AML-193 (cell line): Measurements from ENCODE around the gene PDE2A.

Experiments
- DNase-seq, 2 experiments: peaks; one replicate each; lab custom pipeline; 2025; lab: John Stamatoyannopoulos, UW

Gene PDE2A

GRCh38 chr11:72673943-72674828 lies at the start of gene PDE2A:
PDE2A (minus strand) TSS chr11:72674422; CDS start chr11:72674207, 215 bp downstream.
- no peak for DNase-seq

DNA sequence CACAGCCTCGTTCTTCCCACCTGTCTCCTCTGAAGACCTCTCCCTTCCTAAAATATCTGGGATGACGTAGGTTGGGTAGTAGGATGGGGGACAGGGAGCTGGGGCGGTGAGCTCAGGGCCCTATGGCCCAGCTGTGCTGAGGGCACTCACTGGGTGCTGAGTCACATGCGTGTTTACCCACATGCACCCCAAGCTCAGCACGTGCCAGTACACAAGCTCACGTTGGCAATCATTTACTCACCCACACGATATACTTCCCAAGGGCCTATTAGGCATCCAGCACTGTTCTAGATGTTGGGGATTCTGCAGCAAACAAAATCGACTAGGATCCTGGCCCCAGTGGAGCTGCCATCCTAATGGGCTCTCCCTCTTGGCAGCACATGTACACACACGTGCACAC lies 49.3 kb upstream of the PDE2A start:
- no peak for DNase-seq

DNA sequence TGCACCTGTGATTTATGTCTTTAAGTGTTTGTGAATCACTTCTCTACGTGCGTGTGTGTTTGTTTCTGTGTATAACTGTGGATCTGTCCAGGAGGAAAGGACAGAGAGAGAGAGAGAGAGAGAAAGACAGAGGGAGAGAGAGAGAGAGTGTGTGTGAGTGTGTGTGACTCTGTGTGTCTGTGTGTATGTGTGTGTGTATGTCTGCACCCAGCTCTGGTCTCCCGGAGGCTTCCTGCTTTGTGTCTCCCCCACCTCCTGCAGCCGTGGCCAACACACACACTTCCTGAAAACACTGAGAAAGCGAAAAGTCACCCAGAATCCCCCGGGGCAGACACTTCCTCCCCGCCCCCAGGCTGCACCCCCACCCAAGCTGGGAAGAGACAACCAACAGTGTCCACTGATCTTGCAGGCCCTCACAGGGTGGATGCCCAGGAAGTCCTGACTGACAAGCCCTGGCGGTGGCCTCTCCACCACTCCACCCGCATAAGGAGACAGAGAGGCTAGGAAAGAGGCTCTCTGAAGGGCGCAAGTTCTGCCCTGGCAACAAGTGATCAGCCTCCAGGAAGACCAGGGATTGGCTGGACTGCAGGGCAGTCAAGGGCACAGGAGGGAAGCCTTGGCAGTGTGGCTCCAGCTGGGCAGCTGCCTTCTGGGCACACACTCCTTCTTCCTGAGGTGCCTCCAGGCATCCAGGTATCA lies 48.0 kb upstream of the PDE2A start:
- peak; percentile 92 to 94 for DNase-seq

- no peak for DNase-seq
Measured at GRCh38 chr11:72721689-72722049, 47.4 kb upstream of the PDE2A start.

DNA sequence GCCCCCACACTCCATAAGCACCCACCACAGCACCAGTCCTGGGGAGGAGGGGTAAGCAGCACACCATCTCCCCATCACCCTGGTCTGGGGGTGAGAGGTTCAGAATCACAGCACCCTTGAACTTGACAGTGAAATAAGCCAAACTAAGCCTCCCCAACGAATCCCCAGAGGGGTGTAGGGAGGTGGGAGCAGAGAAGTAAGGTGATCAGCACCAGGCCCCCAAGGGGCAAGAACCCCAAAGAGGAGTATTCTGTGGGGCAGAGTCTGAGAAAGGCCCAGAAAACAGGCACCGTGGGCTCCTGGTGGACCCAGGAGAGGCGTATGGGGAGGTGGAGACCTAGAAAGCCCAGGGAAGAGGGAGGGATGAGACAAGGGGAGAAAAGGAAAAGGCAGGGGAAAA lies 47.1 kb upstream of the PDE2A start:
- DNase-seq = no peak

DNA sequence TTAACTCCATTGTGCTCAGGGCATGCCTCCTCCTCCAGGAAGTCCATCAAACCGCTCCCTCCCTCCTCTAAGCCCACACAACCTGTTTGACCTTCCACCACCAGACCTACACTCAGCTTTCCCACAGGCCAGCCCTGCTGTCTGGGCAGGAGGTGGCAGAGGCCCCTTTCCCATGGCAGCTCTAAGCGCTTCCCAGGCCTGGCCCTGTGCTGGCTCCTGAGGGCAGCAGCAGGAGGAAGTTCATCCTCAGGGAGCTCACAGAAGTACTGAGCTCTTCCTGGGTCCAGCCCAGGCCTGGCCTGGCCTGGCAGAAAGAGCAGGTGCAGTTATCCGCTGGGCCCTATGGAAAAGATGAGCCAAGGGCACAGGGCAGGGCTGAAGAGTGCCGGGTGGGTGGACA lies 46.6 kb upstream of the PDE2A start:
- DNase-seq = no peak

DNA sequence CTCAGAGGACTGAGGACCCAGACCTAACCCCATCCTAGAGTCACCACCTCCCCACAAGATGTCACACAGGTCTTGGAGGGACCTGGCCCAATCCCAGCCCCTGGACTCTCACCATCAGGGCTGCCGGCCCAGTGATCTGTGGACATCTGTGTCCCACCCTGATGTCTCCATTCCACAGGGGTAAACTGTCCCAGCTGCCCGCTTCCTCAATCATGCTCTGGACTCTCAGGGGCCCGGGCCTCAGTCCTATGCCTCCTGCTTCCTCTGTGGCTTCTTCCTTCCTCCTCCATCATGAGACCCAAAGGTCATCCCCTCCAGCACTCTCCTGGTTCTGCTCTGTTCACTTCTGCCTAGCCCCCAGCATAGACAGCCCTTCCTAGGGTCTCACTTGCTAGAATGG lies 45.8 kb upstream of the PDE2A start:
- DNase-seq = peak in 1 of 2 experiments; percentile 14

DNA sequence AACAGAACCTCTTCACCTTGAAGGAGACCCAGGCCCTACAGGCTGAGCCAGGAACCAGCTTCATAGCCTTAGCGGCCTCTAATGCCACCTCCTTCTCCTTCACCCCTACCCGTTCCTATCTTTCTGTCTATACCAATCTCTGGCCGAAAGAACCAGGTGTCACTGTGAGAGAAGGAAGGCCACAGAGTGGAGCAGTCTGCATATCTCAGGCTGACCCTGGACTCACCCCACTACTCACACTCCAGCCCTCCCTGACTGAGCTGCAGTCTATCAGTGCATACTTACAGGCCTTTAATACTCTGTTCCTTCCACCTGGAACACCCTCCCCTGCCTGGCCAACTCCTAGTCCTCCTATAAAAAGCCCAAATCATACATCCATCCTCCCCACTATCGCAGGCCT lies 45.3 kb upstream of the PDE2A start:
- DNase-seq = no peak

DNA sequence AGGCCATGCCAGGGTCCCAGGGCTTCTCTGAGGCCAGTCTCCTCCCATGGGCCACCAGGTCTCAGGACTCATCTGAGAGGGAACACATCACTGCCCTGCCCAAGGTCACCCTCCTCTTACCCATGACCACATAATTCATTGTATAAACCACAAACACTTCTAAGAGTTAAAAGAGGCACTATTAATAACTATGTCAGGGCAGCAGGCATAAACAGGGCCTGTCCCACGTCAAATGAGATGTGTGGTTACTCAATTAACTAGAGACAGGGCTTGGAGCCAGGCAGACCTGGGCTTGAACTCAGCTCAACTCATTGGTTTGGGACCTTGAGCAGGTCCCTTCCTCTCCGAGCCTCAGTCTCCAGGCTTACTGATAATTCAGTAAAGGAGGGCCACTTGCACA lies 44.9 kb upstream of the PDE2A start:
- no peak for DNase-seq

DNA sequence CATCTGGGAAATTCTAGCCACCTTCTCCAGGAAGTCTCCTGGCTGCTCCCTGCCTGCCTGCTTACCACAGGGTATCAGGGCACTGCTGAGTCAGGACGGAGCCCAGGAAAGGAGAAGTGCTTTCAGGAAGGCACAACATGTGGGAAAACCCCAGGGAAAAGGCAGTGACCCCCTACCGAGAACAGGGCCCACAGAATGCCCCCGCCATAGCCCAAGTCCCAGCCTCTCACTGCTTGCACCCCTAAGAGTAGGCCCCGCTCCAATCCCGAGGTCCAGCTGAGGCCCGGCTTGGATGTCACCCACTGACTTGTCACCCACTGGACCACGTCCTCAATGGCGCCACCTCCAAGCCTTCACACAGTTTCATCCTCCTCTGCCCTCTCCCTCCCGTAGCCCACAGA lies 43.9 kb upstream of the PDE2A start:
- no peak for DNase-seq

- DNase-seq = no peak
Measured at GRCh38 chr11:72716788-72717435, 42.7 kb upstream of the PDE2A start.

DNA sequence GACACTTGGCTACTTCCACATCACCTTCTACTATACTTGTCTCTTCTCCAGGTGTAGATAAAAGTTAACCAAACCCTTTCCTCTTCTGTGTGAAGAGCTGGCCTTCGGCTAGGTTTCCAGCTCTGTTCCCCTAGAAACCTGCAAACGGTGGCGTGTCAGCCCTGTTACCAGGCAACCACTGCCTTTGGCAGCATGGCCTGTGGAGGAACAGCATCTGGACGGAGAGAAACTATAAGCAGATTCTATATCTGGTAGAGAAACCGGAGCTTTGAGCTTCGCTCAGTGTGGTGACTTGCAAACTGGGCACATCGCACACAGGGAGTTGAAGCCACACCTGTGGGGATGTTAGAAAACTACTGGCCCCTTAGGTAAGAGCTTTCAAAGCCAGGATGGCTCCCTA lies 42.1 kb upstream of the PDE2A start:
- no peak for DNase-seq

DNA sequence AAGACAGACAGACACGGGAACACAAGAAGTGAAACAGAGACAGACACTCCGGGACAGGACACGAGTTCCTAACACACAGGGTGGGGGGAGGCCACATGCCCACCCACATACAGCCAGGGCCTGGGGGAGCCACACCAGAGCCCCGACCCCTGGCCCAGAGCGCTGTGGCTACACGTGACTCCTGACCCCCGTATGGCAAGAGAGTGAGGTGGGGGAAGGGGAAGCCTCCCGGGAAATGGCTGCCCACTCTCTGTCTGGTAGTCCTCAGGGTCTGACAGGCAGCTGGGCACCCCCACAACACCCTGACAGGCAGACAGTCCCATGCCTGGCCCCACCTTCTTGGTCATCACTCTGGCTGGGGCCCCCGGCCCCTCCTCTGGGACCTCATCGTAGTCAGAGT lies 38.6 kb upstream of the PDE2A start:
- no peak for DNase-seq

- no peak for DNase-seq
Measured at GRCh38 chr11:72712168-72712751, 38.0 kb upstream of the PDE2A start.

- no peak for DNase-seq
Measured at GRCh38 chr11:72711141-72711540, 36.9 kb upstream of the PDE2A start.

DNA sequence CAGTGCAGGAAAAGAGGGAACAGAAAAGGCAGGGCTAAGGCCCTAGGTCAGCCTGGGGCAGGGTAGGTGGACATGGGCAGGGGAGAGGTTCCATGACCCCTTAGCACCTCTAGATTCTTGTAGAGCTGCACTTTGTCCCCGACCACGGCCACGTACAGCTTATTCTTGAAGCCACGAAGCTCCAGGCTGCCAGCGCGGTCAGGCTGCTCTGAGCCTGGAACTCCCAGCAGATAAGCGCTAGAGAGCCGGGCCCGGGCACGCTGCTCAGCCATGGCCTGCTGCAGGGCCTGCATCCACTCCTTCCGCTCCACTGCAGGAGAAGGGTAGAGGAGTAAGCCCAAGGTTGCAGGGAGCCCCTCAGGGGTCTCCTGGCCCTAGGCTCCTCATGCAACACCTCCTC lies 36.1 kb upstream of the PDE2A start:
- DNase-seq = no peak

DNA sequence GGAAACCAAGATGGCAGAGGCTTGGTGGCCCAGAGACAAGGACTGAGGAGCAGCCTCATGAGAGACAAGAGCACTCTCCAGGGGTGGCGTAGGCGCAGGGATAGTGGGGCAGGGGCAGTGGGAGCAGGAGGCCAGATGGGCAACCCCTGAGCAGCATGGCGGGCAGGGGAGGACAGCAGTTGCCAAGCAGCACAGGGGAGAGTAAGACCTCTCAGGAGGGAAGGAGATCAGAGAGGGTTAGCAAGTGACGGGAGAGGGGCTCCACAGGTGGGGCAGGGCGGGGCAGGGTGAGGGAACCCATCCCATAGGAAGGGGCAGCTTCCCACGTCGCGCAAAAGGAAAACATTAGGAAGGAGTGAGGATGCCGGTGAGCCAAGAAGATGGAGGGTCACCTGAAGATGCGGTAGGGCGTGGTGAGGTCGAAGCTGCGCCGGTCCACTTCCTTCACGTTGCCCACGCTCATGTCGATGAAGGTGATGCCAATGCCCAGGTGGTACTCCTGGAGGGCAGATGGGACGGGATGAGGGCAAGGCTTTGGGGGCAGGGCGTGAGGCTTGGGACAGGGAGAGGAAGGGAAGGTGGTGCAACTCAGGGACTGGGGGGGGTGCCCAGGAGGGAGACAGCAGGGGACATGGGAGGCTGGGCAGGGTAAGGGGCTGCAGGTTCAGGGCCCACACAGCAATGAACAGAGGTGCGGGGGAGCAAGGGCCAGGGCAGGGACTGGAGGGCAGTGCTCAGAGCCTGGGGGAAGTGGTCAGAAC lies 35.4 kb upstream of the PDE2A start:
- no peak for DNase-seq

DNA sequence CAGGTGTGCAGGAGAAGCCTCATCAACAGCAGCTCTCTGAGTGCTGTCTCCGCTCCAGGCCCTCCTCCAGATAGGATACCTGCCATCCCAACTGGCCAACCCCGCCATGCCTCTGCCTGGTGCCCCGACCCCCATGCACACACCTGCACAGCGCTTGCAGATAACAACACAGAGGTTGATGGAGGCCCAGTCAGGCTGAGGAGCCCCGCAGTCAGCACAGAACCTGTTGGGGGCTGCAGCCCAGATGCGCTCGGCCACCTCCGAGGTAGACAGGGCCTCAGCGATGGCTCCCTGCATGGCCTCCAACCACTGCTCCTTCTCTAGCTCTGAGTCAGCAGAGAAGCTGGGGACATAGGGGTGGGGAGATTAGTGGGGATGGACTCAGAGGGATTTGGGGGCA lies 32.8 kb upstream of the PDE2A start:
- DNase-seq = no peak

DNA sequence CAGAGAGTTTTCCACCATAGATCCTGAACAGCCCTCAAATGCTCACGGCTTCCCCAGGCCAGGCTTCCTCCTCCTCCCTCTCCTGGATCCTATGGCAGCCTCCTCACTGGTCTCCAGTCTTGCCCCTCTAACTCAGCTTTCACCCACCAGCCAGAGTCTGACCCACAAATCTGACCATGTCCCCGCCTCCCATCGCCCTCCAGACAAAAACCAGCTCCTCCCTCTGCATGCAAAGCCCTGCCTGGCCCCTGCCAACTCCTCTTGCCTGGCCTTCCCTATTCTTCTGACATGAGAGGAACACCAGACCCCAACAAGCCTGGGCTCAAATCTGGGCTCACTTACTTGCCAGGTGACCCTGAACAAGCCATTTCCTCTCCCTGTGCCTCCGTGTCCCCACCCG lies 32.4 kb upstream of the PDE2A start:
- DNase-seq = no peak

GRCh38 chr11:72705442-72706365 lies 31.5 kb upstream of the PDE2A start:
- no peak for DNase-seq

GRCh38 chr11:72704783-72705265 lies 30.6 kb upstream of the PDE2A start:
- DNase-seq = no peak
